Measurements from ENCODE around the gene THRAP3.
"Not testable (repeated sequence)": the region's sequence is repeated elsewhere in the genome, so short reads cannot be mapped to it uniquely, and the experiment has no call there.

The THRAP3 gene, protein sequence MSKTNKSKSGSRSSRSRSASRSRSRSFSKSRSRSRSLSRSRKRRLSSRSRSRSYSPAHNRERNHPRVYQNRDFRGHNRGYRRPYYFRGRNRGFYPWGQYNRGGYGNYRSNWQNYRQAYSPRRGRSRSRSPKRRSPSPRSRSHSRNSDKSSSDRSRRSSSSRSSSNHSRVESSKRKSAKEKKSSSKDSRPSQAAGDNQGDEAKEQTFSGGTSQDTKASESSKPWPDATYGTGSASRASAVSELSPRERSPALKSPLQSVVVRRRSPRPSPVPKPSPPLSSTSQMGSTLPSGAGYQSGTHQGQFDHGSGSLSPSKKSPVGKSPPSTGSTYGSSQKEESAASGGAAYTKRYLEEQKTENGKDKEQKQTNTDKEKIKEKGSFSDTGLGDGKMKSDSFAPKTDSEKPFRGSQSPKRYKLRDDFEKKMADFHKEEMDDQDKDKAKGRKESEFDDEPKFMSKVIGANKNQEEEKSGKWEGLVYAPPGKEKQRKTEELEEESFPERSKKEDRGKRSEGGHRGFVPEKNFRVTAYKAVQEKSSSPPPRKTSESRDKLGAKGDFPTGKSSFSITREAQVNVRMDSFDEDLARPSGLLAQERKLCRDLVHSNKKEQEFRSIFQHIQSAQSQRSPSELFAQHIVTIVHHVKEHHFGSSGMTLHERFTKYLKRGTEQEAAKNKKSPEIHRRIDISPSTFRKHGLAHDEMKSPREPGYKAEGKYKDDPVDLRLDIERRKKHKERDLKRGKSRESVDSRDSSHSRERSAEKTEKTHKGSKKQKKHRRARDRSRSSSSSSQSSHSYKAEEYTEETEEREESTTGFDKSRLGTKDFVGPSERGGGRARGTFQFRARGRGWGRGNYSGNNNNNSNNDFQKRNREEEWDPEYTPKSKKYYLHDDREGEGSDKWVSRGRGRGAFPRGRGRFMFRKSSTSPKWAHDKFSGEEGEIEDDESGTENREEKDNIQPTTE

DNA sequence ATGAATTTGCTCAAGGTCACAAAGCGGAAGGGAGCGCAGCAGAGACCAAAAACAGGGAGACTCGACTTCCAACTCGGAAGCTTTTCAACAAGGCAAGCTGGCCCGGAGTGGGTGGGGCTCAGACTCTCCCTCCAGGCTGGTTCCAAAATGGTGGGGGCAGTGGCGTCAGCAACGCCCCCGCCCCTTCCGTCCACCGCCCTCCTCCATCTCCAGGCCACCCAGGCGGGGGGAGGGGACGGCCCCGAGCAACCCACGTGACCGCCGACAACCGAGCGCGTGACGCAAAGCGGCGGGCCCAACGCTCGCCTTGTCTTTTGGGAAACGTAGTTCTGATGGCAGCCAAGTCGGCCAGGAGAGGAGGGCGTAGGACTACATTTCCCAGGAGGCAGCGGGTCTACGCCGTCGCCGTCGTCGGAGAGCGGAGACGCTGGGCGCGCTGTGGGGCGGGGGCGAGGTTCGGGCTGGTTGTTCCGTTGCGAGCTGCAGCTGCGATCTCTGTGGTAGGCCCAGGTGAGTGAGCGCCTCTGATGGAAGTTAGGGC lies at the start of gene THRAP3:
Gene THRAP3, plus strand, starts transcription at position 448 of the 541 bp plus-strand sequence. CDS start 58,121 bp downstream, outside the sequence.
- ATAC-seq, result peak; percentile 97
- peaks cover 28% of the 10 kb centered on the region for H3K36me3 Mint-ChIP-seq (ENCODE audit: low read depth)
- no peaks in the 10 kb centered on the region for H3K27me3 Mint-ChIP-seq
- peak; percentile 99 for DNase-seq
- H3K9me3 Mint-ChIP-seq, result no peaks in the 10 kb centered on the region
- H3K4me3 Mint-ChIP-seq, result peak within 1 kb of the TSS; percentile 92
- peaks cover 37% of the 10 kb centered on the region for H3K4me1 Mint-ChIP-seq
- peak within 1 kb of the TSS; percentile 99 for H3K27ac Mint-ChIP-seq

- H3K27ac Mint-ChIP-seq, result no peak overlapping the region
- H3K27me3 Mint-ChIP-seq, result no peaks in the 10 kb centered on the region
- no peaks in the 10 kb centered on the region for H3K9me3 Mint-ChIP-seq
- no peak overlapping the region for H3K4me3 Mint-ChIP-seq
- DNase-seq (no peak), ATAC-seq (no peak)
- H3K4me1 Mint-ChIP-seq, result peaks cover 8% of the 10 kb centered on the region
- peaks cover 40% of the 10 kb centered on the region for H3K36me3 Mint-ChIP-seq (ENCODE audit: low read depth)
Measured at GRCh38 chr1:36174713-36175112, 49.5 kb upstream of the THRAP3 start.

DNA sequence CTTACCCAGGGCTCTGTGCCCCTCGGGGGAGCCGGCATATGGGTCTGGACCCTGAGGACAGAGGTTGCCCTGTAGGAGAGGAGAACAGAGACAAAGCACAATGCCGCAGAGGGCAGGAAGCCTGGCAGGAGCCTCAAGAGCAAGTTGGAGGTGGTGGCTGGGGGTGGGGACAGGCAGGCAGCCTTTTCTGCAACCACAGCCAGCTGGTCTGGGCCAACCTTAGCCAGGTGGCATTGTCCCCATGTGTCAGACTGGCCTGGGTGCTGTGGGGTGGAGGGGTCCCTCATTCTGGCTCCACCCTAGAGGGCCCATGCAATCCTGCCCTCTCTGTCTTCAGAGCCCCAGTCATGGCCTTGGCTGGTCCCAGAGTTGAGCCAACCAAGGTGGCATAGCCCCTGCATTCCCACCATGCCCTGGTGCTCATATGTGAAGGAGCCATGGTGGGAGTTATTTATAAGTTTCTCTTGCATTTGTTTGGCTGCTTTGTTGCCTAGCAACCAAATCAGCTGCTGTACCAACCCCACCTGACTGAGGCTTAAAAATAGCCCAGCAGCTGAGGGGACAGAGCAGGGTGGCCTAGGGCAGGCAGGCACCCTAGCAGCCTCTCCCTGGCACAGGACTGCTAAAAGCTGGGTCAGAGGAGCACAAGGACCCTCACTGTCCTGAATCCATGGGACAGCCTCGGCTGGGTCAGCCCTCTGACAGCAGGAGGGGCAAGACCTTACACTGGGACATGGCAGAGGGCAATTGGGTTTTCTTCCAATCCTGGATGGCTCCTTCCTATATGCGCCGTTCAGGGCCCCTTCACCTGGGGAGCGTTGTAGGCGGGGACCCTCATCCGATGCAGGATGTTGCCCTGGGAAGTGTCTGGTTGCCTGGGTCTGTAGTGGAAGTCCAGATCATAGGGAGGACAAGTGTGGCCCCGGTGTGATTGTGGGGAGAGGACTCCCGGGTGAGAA lies 48.8 kb upstream of the THRAP3 start:
- DNase-seq (no peak), ATAC-seq (no peak)
- Mint-ChIP-seq H3K4me1 (peaks cover 8% of the 10 kb centered on the region), H3K36me3 (ENCODE audit: low read depth) (peaks cover 47% of the 10 kb centered on the region), H3K27ac (no peak overlapping the region), H3K9me3 (no peaks in the 10 kb centered on the region), H3K27me3 (no peaks in the 10 kb centered on the region), H3K4me3 (no peak overlapping the region)

- H3K9me3 Mint-ChIP-seq, result no peaks in the 10 kb centered on the region
- no peak overlapping the region for H3K4me3 Mint-ChIP-seq
- ATAC-seq (no peak), DNase-seq (no peak)
- H3K27me3 Mint-ChIP-seq, result no peaks in the 10 kb centered on the region
- peaks cover 50% of the 10 kb centered on the region for H3K36me3 Mint-ChIP-seq (ENCODE audit: low read depth)
- H3K4me1 Mint-ChIP-seq, result peaks cover 7% of the 10 kb centered on the region
- H3K27ac Mint-ChIP-seq, result no peak overlapping the region
Measured at GRCh38 chr1:36176106-36176949, 47.9 kb upstream of the THRAP3 start.

GRCh38 chr1:36177589-36178431 lies 46.4 kb upstream of the THRAP3 start:
- Mint-ChIP-seq H3K36me3 (ENCODE audit: low read depth) (peaks cover 38% of the 10 kb centered on the region), H3K4me1 (peaks cover 2% of the 10 kb centered on the region), H3K9me3 (no peaks in the 10 kb centered on the region), H3K4me3 (no peak overlapping the region), H3K27me3 (no peaks in the 10 kb centered on the region), H3K27ac (no peak overlapping the region)
- ATAC-seq (no peak), DNase-seq (no peak)

GRCh38 chr1:36178471-36179219 lies 45.6 kb upstream of the THRAP3 start:
- Mint-ChIP-seq H3K27me3 (no peaks in the 10 kb centered on the region), H3K27ac (no peak overlapping the region), H3K36me3 (ENCODE audit: low read depth) (peaks cover 32% of the 10 kb centered on the region), H3K4me1 (no peaks in the 10 kb centered on the region), H3K4me3 (no peak overlapping the region), H3K9me3 (no peaks in the 10 kb centered on the region)
- no peak for ATAC-seq
- DNase-seq, result no peak

- Mint-ChIP-seq H3K36me3 (ENCODE audit: low read depth) (peaks cover 27% of the 10 kb centered on the region), H3K4me1 (no peaks in the 10 kb centered on the region), H3K27me3 (no peaks in the 10 kb centered on the region), H3K9me3 (no peaks in the 10 kb centered on the region), H3K27ac (no peak overlapping the region), H3K4me3 (no peak overlapping the region)
- ATAC-seq, result no peak
- DNase-seq, result no peak
Measured at GRCh38 chr1:36179220-36179600, 45.0 kb upstream of the THRAP3 start.

DNA sequence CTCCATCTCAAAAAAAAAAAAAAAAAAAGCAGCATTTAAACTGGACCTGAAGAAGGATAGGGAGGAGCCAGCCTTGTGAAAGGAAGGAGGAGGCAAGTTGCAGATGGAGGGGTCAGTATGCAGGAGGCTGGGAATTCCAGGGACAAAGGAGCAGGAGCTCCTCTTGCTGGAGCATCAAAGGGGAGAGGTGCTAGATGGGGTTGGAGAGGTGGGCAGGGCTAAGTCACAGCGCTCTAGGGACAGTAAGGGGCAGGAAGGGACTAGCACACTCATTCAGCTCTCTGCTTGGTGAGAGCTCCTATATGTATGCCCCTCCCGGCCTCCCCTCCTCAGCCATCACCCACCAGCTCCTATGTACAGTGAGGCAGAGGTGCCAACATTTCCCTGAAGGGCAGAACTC lies 41.5 kb upstream of the THRAP3 start:
- no peaks in the 10 kb centered on the region for H3K4me1 Mint-ChIP-seq
- no peak overlapping the region for H3K4me3 Mint-ChIP-seq
- no peaks in the 10 kb centered on the region for H3K27me3 Mint-ChIP-seq
- H3K36me3 Mint-ChIP-seq (ENCODE audit: low read depth), result peaks cover 15% of the 10 kb centered on the region
- DNase-seq, result no peak
- H3K9me3 Mint-ChIP-seq, result no peaks in the 10 kb centered on the region
- ATAC-seq, result no peak
- no peak overlapping the region for H3K27ac Mint-ChIP-seq

- Mint-ChIP-seq H3K36me3 (ENCODE audit: low read depth) (peaks cover 15% of the 10 kb centered on the region), H3K4me3 (no peak overlapping the region), H3K27ac (peak overlapping the region; percentile 3), H3K4me1 (peaks cover 4% of the 10 kb centered on the region), H3K9me3 (no peaks in the 10 kb centered on the region), H3K27me3 (no peaks in the 10 kb centered on the region)
- ATAC-seq (no peak), DNase-seq (no peak)
Measured at GRCh38 chr1:36183309-36183856, 40.9 kb upstream of the THRAP3 start.

DNA sequence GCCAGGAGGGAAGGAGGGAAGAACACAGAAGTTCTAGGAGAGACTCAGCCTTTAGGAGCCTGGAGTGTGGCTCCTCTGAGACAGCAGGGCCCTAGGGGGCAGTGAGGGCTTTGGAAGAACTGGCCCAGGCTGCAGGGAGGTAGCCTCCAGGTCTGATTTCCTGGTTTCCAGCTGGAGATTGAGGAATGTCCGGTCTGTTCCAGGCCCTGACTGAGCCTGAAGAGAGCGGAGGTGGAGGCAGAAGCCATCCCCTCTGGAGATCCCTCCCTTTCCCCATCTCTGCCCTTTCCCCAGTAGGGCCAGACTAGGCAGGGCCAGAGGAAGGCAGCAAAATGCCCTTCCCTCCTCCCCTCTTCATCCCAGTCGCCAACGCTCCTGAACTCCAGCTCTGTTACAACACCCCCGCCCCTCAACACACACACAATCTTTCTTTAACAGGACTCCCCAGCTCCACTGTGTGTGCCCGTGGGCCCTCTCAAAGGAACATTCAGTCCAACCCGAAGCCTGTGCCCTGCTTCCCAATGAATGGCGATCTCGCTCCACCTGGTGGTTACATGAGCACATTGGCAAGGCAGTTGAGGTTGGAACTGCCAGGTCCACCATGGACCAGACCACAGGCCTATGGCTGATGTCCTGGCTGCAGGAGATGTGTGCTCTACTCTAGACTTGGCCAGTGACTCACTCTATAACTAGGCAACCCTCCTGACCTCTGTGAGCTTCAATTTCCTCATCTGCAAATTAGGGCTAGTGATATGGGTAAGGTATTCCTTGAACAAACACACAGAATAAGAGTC lies 36.2 kb upstream of the THRAP3 start:
- Mint-ChIP-seq H3K36me3 (ENCODE audit: low read depth) (no peaks in the 10 kb centered on the region), H3K9me3 (no peaks in the 10 kb centered on the region), H3K27ac (peak overlapping the region; percentile 44), H3K4me1 (peaks cover 4% of the 10 kb centered on the region), H3K27me3 (no peaks in the 10 kb centered on the region), H3K4me3 (no peak overlapping the region)
- DNase-seq (peak; percentile 76), ATAC-seq (peak; percentile 95)

GRCh38 chr1:36196805-36197204 lies 27.4 kb upstream of the THRAP3 start:
- not testable (repeated sequence) for DNase-seq; H3K27me3 Mint-ChIP-seq; H3K4me1 Mint-ChIP-seq; H3K36me3 Mint-ChIP-seq (ENCODE audit: low read depth); H3K27ac Mint-ChIP-seq; ATAC-seq; H3K4me3 Mint-ChIP-seq; H3K9me3 Mint-ChIP-seq
